Smooth muscle cell (in vitro differentiated cells): ENCODE results near the gene ZNRF2. TPM values are rescaled to one million over a fixed set of nuclear protein-coding genes. Genes with fewer than 3 reads are reported as not detected.

ENCODE experiments used
- DNase-seq: peaks from one replicate; lab custom pipeline; 2025; ENCODE audit not compliant: unreplicated experiment; lab: John Stamatoyannopoulos, UW
- H2AFZ ChIP-seq: fragments of 200-600 bp; sonication (generic); 2 replicates; pipeline ENCODE4 v1.6.0; 2016; ENCODE audit warnings: antibody characterized with exemption, low read depth, mild to moderate bottlenecking
- H3F3A ChIP-seq: fragments of 200-600 bp; sonication (generic); 2 replicates; pipeline ENCODE4 v1.6.0; 2017; ENCODE audit warnings: antibody characterized with exemption, low read depth
- H3K27ac ChIP-seq: fragments of 200-600 bp; sonication (generic); 2 replicates; pipeline ENCODE4 v1.5.1; 2016; ENCODE audit warnings: low read depth, mild to moderate bottlenecking
- H3K27me3 ChIP-seq: fragments of 200-600 bp; sonication (generic); 2 replicates; pipeline ENCODE4 v1.6.1; 2016; ENCODE audit warnings: low read depth, mild to moderate bottlenecking
- H3K36me3 ChIP-seq: fragments of 200-600 bp; sonication (generic); 2 replicates; pipeline ENCODE4 v1.5.1; 2016; ENCODE audit warnings: low read depth
- H3K4me1 ChIP-seq: fragments of 200-600 bp; sonication (generic); 2 replicates; pipeline ENCODE4 v1.5.1; 2016; ENCODE audit warnings: low read depth
- H3K4me2 ChIP-seq: fragments of 200-600 bp; sonication (generic); 2 replicates; pipeline ENCODE4 v1.6.0; 2016; ENCODE audit warnings: mild to moderate bottlenecking
- H3K4me3 ChIP-seq: fragments of 200-600 bp; sonication (generic); 2 replicates; pipeline ENCODE4 v1.5.1; 2016; ENCODE audit warnings: mild to moderate bottlenecking
- H3K79me2 ChIP-seq: fragments of 200-600 bp; sonication (generic); 2 replicates; pipeline ENCODE4 v1.6.0; 2016; ENCODE audit warnings: low read depth, mild to moderate bottlenecking
- H3K9ac ChIP-seq: fragments of 200-600 bp; sonication (generic); 2 replicates; pipeline ENCODE4 v1.6.0; 2016; ENCODE audit warnings: low read depth
- H3K9me3 ChIP-seq: fragments of 200-600 bp; sonication (generic); replicated peaks from 2 replicates; pipeline ENCODE4 v1.5.1; 2016; ENCODE audit warnings: low read depth
- H4K20me1 ChIP-seq: fragments of 200-600 bp; sonication (generic); 2 replicates; pipeline ENCODE4 v1.6.0; 2016; ENCODE audit warnings: low read depth
- CTCF ChIP-seq: fragments of 200-600 bp; sonication (generic); IDR thresholded peaks from 2 replicates; pipeline ENCODE4 v1.5.1; 2017; ENCODE audit warnings: borderline replicate concordance, mild to moderate bottlenecking, antibody characterized with exemption; ENCODE audit not compliant: insufficient read depth, poor library complexity, severe bottlenecking
- WGBS: methylation state at CpG from one replicate; pipeline ENCODE4 v1.1.7; 2016; ENCODE audit warnings: low lambda C conversion rate; 5-methylcytosine and 5-hydroxymethylcytosine counted together
- polyA plus RNA-seq: library from polyadenylated mRNA; unstranded; fragments of >200 nt; fragmentation: Nextera tagmentation; extraction: Ambion mirVana; gene quantifications from 2 replicates; pipeline ENCODE4 v1.2.1, GENCODE V29; 2016
- total RNA-seq: library from RNA; depleted of rRNA; stranded (reverse); fragments of >200 nt; gene quantifications from 2 replicates; pipeline ENCODE4 v1.2.3, GENCODE V29; 2014

ZNRF2 gene
- total and polyA plus RNA-seq, 2 experiments from 2014 or later, result 2.1 to 13.5 TPM

- no peak overlapping the region for H3K27ac ChIP-seq
- H3K9ac ChIP-seq, result no peak overlapping the region
- no peaks in the 10 kb centered on the region for H4K20me1 ChIP-seq
- WGBS, result 92% methylated on average over 8 of the region's 8 CpGs
- no peaks in the 10 kb centered on the region for H3K79me2 ChIP-seq
- H3K27me3 ChIP-seq, result peaks cover 52% of the 10 kb centered on the region
- no peaks in the 10 kb centered on the region for H3K9me3 ChIP-seq
- peaks cover 7% of the 10 kb centered on the region for H3K4me1 ChIP-seq
- no peaks in the 10 kb centered on the region for H3F3A ChIP-seq
- no peak overlapping the region for H3K4me2 ChIP-seq
- H3K4me3 ChIP-seq, result no peak overlapping the region
- H2AFZ ChIP-seq, result no peak overlapping the region
- no peak for TF ChIP-seq CTCF
- no peaks in the 10 kb centered on the region for H3K36me3 ChIP-seq
- no peak for DNase-seq
Observed at GRCh38 chr7:30246392-30246791, 38.0 kb upstream of the ZNRF2 start.

DNA sequence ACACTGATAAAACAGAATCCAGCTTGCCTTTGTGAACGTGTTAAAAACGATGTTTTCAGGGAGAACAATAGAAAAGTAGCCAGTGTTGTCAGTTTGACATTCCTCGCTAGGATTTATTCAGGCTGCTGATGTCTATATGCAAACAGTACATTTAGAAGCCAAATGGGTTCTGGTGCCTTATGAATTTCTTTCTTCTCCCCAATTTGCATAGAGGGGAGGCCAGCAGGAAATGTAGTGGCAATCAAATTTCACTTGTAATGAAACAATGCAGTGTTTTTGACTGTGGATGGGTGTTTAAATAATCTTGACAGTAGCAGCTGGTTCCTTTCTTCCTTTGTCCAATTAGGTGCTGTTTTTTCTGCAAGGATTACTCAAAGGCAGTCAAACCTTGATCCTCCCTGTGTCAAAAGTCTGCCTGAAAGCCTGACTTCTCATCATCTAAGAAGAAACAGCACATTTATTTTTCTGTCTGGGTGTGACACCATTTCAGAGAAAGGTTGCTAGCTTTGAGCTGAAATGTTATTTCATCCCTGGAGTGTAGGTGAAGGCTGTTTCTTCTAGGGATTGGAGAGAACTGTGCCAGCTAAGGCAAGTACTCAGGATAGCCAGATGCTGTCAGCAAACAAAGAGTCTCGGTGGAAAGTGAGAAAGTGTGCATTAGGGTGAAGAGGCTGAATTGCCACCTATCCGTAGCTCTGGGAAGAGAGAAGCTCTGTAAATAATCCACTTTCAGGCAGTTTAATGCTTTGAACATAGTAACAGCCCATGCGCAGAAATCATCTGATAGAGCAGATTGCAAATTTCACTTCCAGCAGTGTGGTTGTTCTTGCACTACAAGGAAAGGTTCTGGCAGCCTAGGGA lies 36.6 kb upstream of the ZNRF2 start:
- H4K20me1 ChIP-seq, result no peaks in the 10 kb centered on the region
- no peaks in the 10 kb centered on the region for H3K79me2 ChIP-seq
- H3K27me3 ChIP-seq, result peaks cover 52% of the 10 kb centered on the region
- H3K36me3 ChIP-seq, result no peaks in the 10 kb centered on the region
- H3K4me2 ChIP-seq, result no peak overlapping the region
- WGBS, result 72% methylated on average over 6 of the region's 6 CpGs
- no peaks in the 10 kb centered on the region for H3F3A ChIP-seq
- no peak overlapping the region for H3K9ac ChIP-seq
- H3K27ac ChIP-seq, result no peak overlapping the region
- H2AFZ ChIP-seq, result no peak overlapping the region
- peaks cover 7% of the 10 kb centered on the region for H3K4me1 ChIP-seq
- H3K9me3 ChIP-seq, result no peaks in the 10 kb centered on the region
- DNase-seq, result no peak
- no peak overlapping the region for H3K4me3 ChIP-seq
- no peak for TF ChIP-seq CTCF

DNA sequence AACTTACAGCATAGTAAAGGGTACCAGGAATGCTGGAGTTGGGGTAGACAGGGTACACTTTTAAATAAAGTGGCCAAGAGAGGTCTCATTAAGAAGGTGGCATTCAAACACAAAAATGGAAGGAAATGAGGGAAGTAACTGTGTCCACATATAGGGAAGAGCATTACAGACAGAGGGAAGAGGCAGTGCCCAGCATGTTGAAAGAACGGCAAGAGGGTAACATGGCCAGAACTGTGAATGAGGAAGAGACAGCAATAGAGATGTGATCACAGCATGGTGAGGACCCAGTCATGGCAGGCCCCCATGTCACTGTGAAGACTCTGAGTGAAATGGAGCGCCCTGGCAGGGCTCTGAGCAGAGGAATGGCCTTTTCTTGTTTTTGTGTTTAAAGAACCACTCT lies 35.1 kb upstream of the ZNRF2 start:
- Histone ChIP-seq H3K9ac (no peak overlapping the region), H3K79me2 (no peaks in the 10 kb centered on the region), H3K36me3 (no peaks in the 10 kb centered on the region), H2AFZ (no peak overlapping the region), H3K27ac (no peak overlapping the region), H3K4me1 (peaks cover 7% of the 10 kb centered on the region), H3F3A (no peaks in the 10 kb centered on the region), H3K9me3 (no peaks in the 10 kb centered on the region), H4K20me1 (no peaks in the 10 kb centered on the region), H3K4me2 (no peak overlapping the region), H3K27me3 (peaks cover 38% of the 10 kb centered on the region), H3K4me3 (no peak overlapping the region)
- WGBS, result 95% methylated on average over 2 of the region's 2 CpGs
- no peak for DNase-seq
- no peak for TF ChIP-seq CTCF
